ENCODE measurements around the gene GTSE1. TPM values are rescaled to one million over a fixed set of nuclear protein-coding genes. Genes with fewer than 3 reads are reported as not detected.

Gene GTSE1
- total RNA-seq, 1 experiment from 2014 or later = 88.1 TPM

- H3K27me3 ChIP-seq (replicated peaks; ENCODE audit: insufficient read depth, low read depth, low read length, poor library complexity) = no peaks in the 10 kb centered on the region
- TSS peak; percentile 53 for BruUV-seq (replicated peaks)
- no peak for TF ChIP-seq CTCF (conservative IDR thresholded peaks at IDR 0.05; ENCODE audit: low read depth, low read length)
- no peak for TF ChIP-seq EZH2 (IDR thresholded peaks at IDR 0.05; ENCODE audit: borderline replicate concordance, low read depth, low read length, poor library complexity, severe bottlenecking)
- CTCF ChIA-PET = no interaction called here
- H3K36me3 ChIP-seq (ENCODE audit: insufficient read depth, low read length, poor library complexity, severe bottlenecking) = no peaks in the 10 kb centered on the region
- DNase-seq (ENCODE audit: low spot score) = no peak
- no peak overlapping the region for H3K4me3 ChIP-seq (ENCODE audit: low read depth, low read length, poor library complexity, severe bottlenecking)
- H3K4me1 ChIP-seq (ENCODE audit: insufficient read depth, low read length, poor library complexity, severe bottlenecking) = peaks cover 17% of the 10 kb centered on the region
- intact Hi-C loops (cut with micrococcal nuclease; ENCODE audit: unreplicated experiment) = loop anchor here (2.0 kb wide), 1 partner anchor 45 kb away; the partner anchor contains the start of gene GTSE1
- POLR2A ChIA-PET (ENCODE audit: low non-redundant PET) = no interaction called here
- no peaks in the 10 kb centered on the region for H3K9me3 ChIP-seq (ENCODE audit: low read depth, low read length, poor library complexity, severe bottlenecking)
- H3K27ac ChIP-seq (ENCODE audit: low read depth, low read length, poor library complexity, severe bottlenecking) = no peak overlapping the region
Measured at GRCh38 chr22:46251816-46252380, 44.8 kb upstream of the GTSE1 start.

- H3K27me3 ChIP-seq (replicated peaks; ENCODE audit: insufficient read depth, low read depth, low read length, poor library complexity) = no peaks in the 10 kb centered on the region
- H3K4me3 ChIP-seq (ENCODE audit: low read depth, low read length, poor library complexity, severe bottlenecking) = no peak overlapping the region
- peaks cover 4% of the 10 kb centered on the region for H3K4me1 ChIP-seq (ENCODE audit: insufficient read depth, low read length, poor library complexity, severe bottlenecking)
- BruUV-seq (replicated peaks) = no TSS peak
- CTCF ChIA-PET = no interaction called here
- no peaks in the 10 kb centered on the region for H3K9me3 ChIP-seq (ENCODE audit: low read depth, low read length, poor library complexity, severe bottlenecking)
- intact Hi-C loops (cut with micrococcal nuclease; ENCODE audit: unreplicated experiment) = no loop called here
- POLR2A ChIA-PET (ENCODE audit: low non-redundant PET) = no interaction called here
- H3K36me3 ChIP-seq (ENCODE audit: insufficient read depth, low read length, poor library complexity, severe bottlenecking) = no peaks in the 10 kb centered on the region
- no peak for DNase-seq (ENCODE audit: low spot score)
- TF ChIP-seq CTCF (conservative IDR thresholded peaks at IDR 0.05; ENCODE audit: low read depth, low read length) = no peak
- TF ChIP-seq EZH2 (IDR thresholded peaks at IDR 0.05; ENCODE audit: borderline replicate concordance, low read depth, low read length, poor library complexity, severe bottlenecking) = no peak
- H3K27ac ChIP-seq (ENCODE audit: low read depth, low read length, poor library complexity, severe bottlenecking) = no peak overlapping the region
Measured at GRCh38 chr22:46256358-46256958, 40.2 kb upstream of the GTSE1 start.

- TF ChIP-seq EZH2 (IDR thresholded peaks at IDR 0.05; ENCODE audit: borderline replicate concordance, low read depth, low read length, poor library complexity, severe bottlenecking) (no peak), CTCF (conservative IDR thresholded peaks at IDR 0.05; ENCODE audit: low read depth, low read length) (no peak)
- no peak overlapping the region for H3K27ac ChIP-seq (ENCODE audit: low read depth, low read length, poor library complexity, severe bottlenecking)
- H3K27me3 ChIP-seq (replicated peaks; ENCODE audit: insufficient read depth, low read depth, low read length, poor library complexity) = no peaks in the 10 kb centered on the region
- H3K9me3 ChIP-seq (ENCODE audit: low read depth, low read length, poor library complexity, severe bottlenecking) = no peaks in the 10 kb centered on the region
- ChIA-PET POLR2A (ENCODE audit: low non-redundant PET) (no interaction called here), CTCF (no interaction called here)
- H3K4me3 ChIP-seq (ENCODE audit: low read depth, low read length, poor library complexity, severe bottlenecking) = no peak overlapping the region
- H3K4me1 ChIP-seq (ENCODE audit: insufficient read depth, low read length, poor library complexity, severe bottlenecking) = no peaks in the 10 kb centered on the region
- DNase-seq (ENCODE audit: low spot score) = peak; percentile 22
- no peaks in the 10 kb centered on the region for H3K36me3 ChIP-seq (ENCODE audit: insufficient read depth, low read length, poor library complexity, severe bottlenecking)
- BruUV-seq (replicated peaks) = no TSS peak
- intact Hi-C loops (cut with micrococcal nuclease; ENCODE audit: unreplicated experiment) = no loop called here
Measured at GRCh38 chr22:46259374-46259773, 37.3 kb upstream of the GTSE1 start.

Measured in A673 (cell line).